Measurements from ENCODE around the gene ZMPSTE24. TPM values are rescaled to one million over a fixed set of nuclear protein-coding genes. Genes with fewer than 3 reads are reported as not detected.

Gene ZMPSTE24
- total and polyA plus RNA-seq, 2 of the 4 experiments (the other 2 are of a cell fraction) = 21.0 to 28.9 TPM

DNA sequence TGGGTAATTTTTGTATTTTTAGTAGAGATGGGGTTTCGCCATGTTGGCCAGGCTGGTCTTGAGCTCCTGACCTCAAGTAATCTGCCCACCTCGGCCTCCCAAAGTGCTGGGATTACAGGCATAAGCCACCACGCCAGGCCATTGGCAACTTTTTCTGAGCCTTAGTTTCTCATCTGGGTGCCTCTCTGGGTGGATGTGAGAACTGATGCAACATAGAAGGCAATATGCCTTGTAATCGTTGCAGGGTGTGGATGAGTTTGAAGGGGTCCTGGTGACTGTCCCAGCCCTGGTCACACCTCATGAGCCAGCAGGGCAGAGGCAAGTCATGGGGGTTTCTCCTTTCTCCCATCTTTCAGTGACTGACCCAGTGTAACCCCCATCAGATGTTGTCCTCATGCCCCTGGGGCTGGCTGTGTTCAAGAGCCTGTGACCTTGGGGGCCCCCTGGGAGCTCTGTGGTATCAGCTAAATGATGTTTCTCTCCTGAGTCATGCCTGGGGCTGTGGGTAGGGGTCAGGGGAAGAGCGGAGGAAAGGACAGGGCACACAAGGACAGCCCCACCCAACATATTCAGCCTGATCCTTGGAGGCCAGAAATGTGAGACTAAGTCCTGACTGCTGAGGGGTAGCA, 55.4 kb downstream of the ZMPSTE24 start (continued):
- TF ChIP-seq CEBPB (IDR thresholded peaks at IDR 0.05; ENCODE audit: low read depth, low read length) = no peak
- TF ChIP-seq, protein P1, sequence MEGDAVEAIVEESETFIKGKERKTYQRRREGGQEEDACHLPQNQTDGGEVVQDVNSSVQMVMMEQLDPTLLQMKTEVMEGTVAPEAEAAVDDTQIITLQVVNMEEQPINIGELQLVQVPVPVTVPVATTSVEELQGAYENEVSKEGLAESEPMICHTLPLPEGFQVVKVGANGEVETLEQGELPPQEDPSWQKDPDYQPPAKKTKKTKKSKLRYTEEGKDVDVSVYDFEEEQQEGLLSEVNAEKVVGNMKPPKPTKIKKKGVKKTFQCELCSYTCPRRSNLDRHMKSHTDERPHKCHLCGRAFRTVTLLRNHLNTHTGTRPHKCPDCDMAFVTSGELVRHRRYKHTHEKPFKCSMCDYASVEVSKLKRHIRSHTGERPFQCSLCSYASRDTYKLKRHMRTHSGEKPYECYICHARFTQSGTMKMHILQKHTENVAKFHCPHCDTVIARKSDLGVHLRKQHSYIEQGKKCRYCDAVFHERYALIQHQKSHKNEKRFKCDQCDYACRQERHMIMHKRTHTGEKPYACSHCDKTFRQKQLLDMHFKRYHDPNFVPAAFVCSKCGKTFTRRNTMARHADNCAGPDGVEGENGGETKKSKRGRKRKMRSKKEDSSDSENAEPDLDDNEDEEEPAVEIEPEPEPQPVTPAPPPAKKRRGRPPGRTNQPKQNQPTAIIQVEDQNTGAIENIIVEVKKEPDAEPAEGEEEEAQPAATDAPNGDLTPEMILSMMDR (conservative IDR thresholded peaks at IDR 0.05; ENCODE audit: low read depth, low read length) = no peak
- TF ChIP-seq RAD21 (IDR thresholded peaks at IDR 0.05; ENCODE audit: low read length) = no peak
